HG03520 (cell line): Measurements from ENCODE around the gene ZP2.
"Not testable (repeated sequence)": the region's sequence is repeated elsewhere in the genome, so short reads cannot be mapped to it uniquely, and the experiment has no call there.

Source experiments
- ATAC-seq: cut with Tn5 transposase; IDR thresholded peaks from one replicate; pipeline ENCODE4 v1.9.1; 2021; ENCODE audit warnings: mild to moderate bottlenecking, moderate library complexity; ENCODE audit not compliant: unreplicated experiment

ZP2 gene

GRCh38 chr16:21175397-21175796 is 36.0 kb downstream of the ZP2 start:
- no peak for ATAC-seq

- ATAC-seq: no peak
Observed at GRCh38 chr16:21172650-21173049, 38.7 kb downstream of the ZP2 start.

GRCh38 chr16:21170116-21170515 is 41.3 kb downstream of the ZP2 start:
- not testable (repeated sequence) for ATAC-seq

GRCh38 chr16:21169249-21169981 is 42.0 kb downstream of the ZP2 start:
- no peak for ATAC-seq

GRCh38 chr16:21167929-21168602 is 43.3 kb downstream of the ZP2 start:
- ATAC-seq: no peak

- ATAC-seq: no peak
Observed at GRCh38 chr16:21167360-21167759, 44.0 kb downstream of the ZP2 start.

- ATAC-seq: no peak
Observed at GRCh38 chr16:21166561-21166961, 44.8 kb downstream of the ZP2 start.

- no peak for ATAC-seq
Observed at GRCh38 chr16:21164521-21165168, 46.7 kb downstream of the ZP2 start.

- ATAC-seq: no peak
Observed at GRCh38 chr16:21163576-21163975, 47.8 kb downstream of the ZP2 start.

GRCh38 chr16:21162661-21163151 is 48.7 kb downstream of the ZP2 start:
- no peak for ATAC-seq

- ATAC-seq: no peak
Observed at GRCh38 chr16:21161211-21161610, 50.2 kb downstream of the ZP2 start.

GRCh38 chr16:21160276-21160675 is 51.1 kb downstream of the ZP2 start:
- ATAC-seq: no peak

GRCh38 chr16:21159281-21159951 is 52.0 kb downstream of the ZP2 start:
- no peak for ATAC-seq

- peak; percentile 86 for ATAC-seq
Observed at GRCh38 chr16:21158208-21159110, 52.9 kb downstream of the ZP2 start, which contains the start of gene LDAF1. Gene LDAF1, plus strand, starts transcription at chr16:21158674. Its CDS starts 2,509 bp downstream, at chr16:21161183.

- no peak for ATAC-seq
Observed at GRCh38 chr16:21157632-21158031, 53.7 kb downstream of the ZP2 start.

GRCh38 chr16:21156767-21157467 is 54.5 kb downstream of the ZP2 start:
- ATAC-seq: no peak

- not testable (repeated sequence) for ATAC-seq
Observed at GRCh38 chr16:21156011-21156410, 55.4 kb downstream of the ZP2 start.

- ATAC-seq: not testable (repeated sequence)
Observed at GRCh38 chr16:21153124-21153729, 58.1 kb downstream of the ZP2 start.
